Stimulated activated CD4-positive, alpha-beta T cell treated with anti-CD3 and anti-CD28 coated beads, Interleukin-12 subunit alpha, Interleukin-12 subunit beta, amount 100 ng/mL, for 4 hours (primary cell): Measurements from ENCODE around the gene FBXW5.
A peak's percentile ranks its signal among the peaks of the same experiment; 100 is the strongest.

Experiments used
- DNase-seq: peaks from one replicate; pipeline ENCODE4 v3.0.0-alpha.2; 2020

FBXW5 gene

DNA sequence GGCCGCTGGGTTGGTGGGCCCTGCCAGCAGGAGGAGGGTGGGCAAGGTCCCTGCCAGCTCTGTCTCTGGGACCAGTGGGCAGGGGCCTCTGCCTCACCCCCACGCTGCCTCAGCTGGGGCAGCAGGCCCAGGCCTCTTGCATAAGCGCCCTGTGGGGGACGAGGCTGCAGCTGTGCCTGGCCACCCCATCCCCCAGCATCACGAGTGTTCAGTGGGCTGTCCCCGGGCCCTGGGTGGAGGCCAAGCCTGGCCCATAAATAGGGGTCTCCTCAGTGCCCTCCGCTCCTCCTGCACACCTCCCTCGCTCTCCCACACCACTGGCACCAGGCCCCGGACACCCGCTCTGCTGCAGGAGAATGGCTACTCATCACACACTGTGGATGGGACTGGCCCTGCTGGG is 32.7 kb upstream of the FBXW5 start, which contains the start of gene PTGDS:
Gene PTGDS, plus strand, starts transcription at position 282 of the 400 bp plus-strand sequence. Its CDS starts 75 bp downstream, at position 357.
- no peak for DNase-seq

- DNase-seq, result peak; percentile 12
Observed at GRCh38 chr9:136975644-136976043, 31.1 kb upstream of the FBXW5 start.

GRCh38 chr9:136974817-136975535 is 30.4 kb upstream of the FBXW5 start:
- DNase-seq, result no peak

GRCh38 chr9:136973618-136974617 is 29.4 kb upstream of the FBXW5 start:
- no peak for DNase-seq

GRCh38 chr9:136972743-136973142 is 28.2 kb upstream of the FBXW5 start:
- DNase-seq, result no peak

GRCh38 chr9:136972335-136972734 is 27.8 kb upstream of the FBXW5 start:
- DNase-seq, result no peak

DNA sequence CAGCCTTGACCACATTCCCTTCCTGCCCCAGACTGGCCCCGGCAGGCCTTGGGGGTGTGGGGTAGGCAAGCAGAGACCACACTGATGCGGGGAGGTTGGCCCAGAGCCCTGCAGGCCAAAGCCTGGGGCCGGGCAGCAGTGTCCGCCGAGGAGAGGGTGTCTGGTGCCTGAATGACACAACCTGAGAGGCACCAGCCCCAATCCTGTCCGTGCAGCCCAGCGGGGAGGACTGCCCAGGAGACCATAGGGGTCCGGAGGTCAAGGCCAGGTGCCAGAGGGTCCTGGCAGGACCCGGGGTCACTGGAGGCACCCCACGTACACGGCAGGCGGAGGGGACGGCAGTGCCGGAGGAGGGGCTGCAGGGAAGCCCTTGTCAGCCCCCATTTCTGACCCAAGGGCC is 27.2 kb upstream of the FBXW5 start:
- no peak for DNase-seq

DNA sequence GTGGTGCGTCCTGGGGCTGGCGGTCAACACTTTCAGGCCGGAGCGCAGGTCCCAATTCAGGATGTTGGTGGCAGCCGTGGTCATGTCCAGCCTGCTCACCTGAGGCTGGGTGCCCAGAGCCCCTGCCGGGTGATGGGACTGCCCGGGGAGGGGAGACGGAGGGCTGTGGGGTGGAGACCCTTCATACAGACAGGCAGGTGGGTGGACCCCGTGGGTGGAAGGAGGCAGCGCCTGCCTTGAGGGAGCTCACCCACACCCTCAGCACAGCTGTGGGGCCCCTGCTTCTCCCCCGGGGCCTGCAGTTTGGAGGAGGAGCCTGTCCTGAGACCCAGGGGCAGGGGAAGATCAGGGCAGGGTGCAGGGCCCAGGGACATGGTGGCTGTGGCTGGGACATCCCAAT is 25.8 kb upstream of the FBXW5 start:
- no peak for DNase-seq

DNA sequence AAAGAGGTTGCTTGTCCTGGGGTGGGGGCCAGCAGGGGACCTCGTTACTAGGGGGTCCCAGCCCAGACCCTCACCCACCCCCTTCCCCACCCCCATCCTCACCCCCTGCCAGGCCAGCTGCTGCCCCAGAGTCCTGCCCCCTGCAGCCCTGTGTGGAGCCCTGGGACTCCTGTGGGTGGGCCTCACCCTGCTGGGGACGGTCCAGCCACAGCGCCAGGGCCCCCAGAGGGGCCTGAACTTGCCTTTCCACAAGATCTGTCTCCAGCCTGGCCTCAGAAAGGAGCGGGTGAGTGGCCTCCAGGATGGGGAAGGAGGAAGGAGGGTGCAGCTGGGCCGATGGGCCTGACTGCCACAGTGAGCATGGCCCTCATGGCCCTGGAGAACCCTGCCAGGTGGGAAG is 25.2 kb upstream of the FBXW5 start:
- no peak for DNase-seq

GRCh38 chr9:136969150-136969549 is 24.6 kb upstream of the FBXW5 start:
- no peak for DNase-seq

DNA sequence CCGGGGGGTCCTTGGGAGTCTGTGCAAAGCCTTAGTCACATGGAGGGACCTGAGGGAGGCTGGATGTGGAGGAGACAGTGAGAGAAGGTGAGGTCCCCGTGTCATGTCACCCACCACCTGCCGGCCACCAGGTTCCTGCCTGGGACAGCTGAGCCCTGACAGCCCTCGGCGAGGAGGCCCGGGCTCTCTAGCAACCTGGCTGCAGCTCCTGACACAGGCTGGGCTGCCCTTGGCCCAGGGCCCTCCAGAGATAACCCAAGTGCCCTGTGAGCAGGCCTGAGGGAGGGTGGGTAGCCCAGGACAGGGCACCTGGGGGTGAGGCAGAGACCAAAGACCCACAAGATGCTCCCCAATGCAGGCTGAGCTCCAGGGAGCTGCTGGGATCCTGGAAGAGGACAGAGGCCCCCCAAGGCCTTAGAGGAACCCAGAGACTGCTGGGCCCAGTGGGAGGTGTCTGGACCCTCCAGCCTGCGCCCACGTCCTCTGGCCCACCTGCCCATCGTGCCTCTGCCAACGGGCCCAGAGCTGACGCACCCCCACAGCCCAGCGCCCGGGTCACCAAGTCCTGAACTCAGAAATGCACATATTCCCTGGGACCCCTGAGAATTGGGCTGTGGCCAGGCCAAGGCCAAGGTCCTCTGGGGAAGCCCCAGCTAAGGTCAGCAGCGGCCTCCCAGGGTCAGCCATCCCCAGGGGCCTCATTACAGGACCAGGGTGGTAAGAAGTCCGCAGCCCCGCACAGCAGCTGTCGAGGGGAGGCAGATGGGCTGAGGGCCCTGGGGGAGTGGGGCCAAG is 24.0 kb upstream of the FBXW5 start:
- no peak for DNase-seq

DNA sequence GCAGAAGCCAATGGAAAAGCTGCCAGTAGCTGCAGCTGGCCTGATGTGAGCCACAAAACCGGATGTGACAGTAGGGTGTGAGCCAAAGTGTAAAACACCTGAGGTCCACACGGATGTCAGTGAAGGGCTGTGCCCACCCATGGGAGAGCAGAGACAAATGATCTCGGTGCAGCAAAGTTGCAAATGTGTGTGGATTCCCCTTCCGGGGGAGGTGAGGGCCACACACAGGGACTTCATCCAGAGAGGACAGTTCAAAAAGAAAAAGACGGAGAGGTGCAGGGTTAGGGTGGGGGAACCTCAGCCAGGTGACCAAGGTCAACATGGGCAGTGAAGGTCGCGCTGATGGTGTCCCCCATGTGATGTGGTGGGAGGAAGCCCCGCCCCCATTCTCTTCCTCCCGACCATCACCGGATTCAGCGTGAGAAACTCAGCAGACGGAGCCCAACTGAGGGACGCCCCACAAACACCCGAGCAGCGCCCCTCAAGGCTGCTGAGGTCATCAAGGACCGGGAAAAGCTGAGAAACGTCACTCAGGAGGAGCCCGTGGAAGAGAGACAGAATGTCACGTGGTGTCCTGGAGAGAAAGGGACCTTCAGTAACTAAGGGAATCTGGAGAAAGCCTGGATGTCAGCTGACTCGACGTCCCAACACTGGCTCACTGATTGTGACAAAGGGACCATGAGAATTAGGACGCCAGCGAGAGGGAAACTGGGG is 21.4 kb upstream of the FBXW5 start:
- DNase-seq, result no peak

DNA sequence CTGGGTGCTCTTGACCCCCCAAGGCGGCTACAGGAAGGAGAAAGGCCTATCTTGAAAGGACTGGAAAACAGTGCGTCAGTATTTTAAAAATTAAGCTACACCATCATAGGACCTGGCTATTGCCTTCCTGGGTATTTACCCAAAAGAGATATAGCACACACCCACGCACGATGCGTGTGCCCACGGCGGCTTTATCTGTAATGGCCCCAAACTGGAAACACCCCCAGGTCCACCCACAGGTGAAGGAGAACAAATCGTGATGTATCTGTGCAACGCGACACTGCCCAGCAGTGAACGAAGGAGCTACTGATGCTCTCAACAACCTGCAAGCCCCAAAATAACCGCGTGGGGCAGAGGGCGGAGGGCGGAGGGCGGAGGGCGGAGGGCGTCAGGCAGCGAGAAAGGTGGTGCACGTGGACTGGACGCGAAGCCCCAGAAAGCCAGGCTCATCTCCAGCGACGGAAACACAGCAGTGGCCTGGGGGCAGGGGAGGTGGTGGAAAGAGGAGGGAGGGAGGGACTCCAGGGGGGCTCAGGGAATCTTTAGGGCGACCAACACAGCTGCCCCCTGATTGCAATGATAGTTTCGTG is 20.4 kb upstream of the FBXW5 start:
- no peak for DNase-seq

DNA sequence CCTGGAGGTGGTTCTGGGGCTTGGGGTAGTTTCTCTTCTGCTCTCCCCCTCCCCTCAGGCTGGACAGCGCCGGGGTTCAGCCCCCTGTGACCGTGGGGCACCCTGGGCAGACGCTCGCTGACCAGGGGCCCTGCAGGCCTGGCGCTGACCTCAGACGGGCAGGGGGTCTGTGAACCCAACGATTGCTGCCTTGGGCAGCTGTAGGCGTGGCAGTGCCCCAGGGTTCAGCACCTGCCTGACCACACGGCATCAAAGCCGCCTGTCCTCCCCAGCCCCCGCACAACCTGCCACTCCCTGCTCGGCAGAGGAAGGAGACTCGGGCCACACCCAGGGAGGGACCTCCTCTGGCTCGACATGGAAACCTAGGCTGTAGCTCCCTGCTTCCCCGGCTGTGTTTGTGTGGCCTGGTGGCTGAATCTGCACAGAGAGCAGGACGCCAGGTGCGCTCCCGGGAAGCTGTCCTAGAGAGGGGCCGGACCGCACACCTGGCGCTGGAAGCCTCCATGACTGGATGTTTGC is 19.7 kb upstream of the FBXW5 start:
- no peak for DNase-seq

GRCh38 chr9:136963751-136964150 is 19.2 kb upstream of the FBXW5 start:
- DNase-seq, result no peak

DNA sequence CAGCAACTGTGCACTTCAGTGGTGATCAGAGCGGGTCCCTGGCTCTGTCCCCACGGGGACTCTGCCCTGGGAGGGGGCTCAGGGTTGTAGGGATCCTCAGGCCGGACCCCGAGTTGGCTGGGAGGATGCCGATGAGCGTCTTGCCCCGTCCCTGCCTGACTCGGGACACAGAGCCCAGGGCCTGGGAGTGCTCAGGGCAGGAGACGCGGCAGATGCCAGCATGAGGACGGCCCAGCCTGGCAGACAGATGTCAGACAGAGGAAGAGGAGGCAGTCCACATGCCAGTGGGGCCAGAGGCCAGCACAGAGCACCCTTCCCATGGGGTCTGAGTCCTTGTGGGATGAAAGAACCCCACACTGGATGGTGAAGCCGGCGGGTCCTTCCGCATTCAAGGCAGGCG is 18.8 kb upstream of the FBXW5 start:
- no peak for DNase-seq

DNA sequence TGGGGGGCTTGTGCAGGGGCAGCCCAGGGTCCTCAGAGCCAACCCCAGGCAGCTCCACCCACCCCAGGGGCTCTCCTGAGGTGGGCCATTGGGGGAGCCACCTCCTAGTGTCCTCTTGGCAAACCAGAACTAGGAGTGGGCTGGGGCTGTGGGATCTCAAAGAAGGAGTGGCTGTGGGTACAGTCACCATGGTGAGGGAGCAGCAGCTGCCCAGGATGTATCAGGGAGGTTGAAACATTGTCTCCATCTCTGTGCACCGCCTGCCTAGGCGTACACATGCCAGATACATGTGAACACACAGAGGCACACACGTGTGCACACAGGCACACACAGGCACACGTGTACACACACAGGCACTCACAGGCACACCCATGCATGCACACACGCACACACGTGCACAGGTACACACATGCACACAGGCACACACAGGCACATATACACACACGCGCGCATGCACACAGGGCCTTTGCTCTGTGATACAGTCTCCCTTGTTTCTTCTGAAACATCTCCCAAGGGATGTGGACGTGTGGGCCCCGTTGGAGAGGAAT is 18.2 kb upstream of the FBXW5 start:
- DNase-seq, result no peak

- no peak for DNase-seq
Observed at GRCh38 chr9:136962163-136962562, 17.6 kb upstream of the FBXW5 start.

DNA sequence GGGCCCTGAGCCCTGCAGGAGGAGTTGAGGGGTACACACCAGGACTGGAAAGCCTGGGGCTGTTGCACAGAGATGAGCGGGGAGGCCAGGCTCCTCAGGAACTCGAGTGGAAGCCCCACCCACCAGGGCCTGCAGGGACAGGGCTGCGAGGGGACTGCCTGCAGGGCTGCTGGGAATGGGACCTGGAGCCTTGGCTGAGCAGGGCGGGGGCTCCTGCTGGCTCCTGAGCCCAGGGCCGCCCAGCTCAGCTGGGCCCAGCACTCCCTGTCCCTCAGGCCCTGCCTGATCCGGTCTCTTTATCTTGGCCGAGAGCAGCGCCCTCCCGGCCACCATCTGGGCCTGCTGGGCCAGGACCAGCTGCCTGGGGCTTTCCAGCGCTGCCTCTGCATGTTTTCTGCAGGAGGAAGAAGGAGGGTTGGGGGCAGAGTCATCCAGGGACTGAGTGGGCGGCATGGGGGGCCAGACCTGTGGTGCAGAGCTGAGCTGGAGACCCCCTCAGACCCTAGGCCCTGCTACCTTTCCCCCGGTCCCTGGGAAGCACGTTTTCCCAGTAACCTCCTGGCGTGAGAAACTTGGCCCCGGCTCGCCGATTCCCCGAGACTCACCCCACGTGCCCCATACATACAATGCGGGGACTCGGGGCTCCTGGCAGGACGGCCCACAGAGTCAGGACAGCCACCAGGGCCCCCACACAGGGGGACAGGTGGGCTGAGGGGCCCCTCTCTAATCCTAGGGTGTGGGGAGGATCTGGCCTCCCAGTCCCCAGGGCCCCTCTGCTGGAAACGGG is 16.9 kb upstream of the FBXW5 start:
- no peak for DNase-seq

- DNase-seq, result no peak
Observed at GRCh38 chr9:136960938-136961275, 16.4 kb upstream of the FBXW5 start.
